ENCODE measurements around the gene HAPLN1.
"Not testable (repeated sequence)": the region's sequence is repeated elsewhere in the genome, so short reads cannot be mapped to it uniquely, and the experiment has no call there.

HAPLN1 gene

GRCh38 chr5:83720836-83721537 lies at the start of gene HAPLN1:
Gene HAPLN1, minus strand, starts transcription at chr5:83720855. Its CDS starts 47,332 bp downstream, at chr5:83673523.
- DNase-seq (ENCODE audit: low read depth in 2 of 2) = no peak

DNA sequence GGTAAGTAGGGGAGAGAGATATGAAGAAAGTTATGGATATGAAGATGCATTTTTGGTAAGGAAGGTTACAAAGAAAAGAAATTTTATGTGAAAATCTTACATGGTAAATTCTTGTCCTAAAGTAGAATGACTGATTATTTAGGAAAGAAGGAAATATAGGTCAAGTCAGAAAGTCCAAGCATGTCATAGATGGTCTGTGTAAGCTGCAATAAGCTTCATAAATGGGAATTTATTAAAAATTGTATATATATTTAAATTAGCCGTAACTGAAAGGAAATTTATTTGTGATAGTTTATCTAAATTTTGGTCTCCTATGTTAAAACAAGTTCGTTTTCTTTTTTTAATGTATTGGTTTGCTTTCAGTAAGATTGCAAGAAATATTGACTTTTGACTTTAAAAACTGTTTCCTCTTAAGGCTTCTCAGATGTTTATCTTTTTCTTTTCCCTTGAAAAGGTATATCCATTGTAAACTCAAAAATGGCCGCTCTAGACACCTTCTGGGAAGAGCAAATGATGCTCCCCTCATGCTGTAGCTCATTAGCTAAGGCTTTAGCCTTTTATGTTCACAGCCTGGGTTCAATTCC lies 46.8 kb upstream of the HAPLN1 start:
- no peak for DNase-seq (ENCODE audit: low read depth in 2 of 2)

DNA sequence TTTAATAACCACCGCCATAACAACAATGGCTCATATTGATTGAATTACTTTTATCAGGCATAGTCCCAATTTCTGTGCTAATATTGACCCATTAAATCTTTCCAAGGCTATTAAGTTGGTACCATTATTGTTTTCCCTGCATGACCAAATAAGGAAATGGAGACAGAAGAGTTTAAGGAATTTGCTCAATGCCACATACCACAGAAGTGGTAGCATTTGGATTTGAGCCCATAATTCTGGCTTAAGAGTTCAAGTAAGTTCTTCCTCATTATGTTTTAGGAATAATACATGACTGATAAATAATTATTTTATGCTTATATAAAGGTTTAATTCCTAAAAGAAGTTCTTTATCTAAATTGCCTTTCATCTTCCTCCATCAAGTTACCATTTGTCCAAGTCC lies 43.4 kb upstream of the HAPLN1 start:
- DNase-seq (ENCODE audit: low read depth in 2 of 2) = no peak

DNA sequence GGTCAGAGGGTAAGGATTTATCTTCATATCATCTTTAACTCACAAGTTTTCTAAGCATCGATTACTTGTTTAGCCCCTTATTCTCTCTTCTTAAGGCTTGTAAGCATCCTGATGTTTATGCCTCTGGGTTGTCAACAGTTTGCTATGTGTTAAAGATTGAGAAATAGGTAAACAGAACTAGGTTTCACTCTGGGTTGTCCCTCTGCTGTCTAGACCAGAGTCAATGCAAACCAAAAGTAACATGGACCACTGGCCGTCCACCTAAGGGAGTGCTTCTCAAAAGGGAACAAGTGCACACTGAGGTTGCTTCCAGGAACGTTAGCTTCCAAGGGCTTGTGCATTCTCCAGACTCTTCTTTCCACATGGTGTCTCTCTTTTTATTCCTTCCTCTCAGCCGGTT lies 39.9 kb upstream of the HAPLN1 start:
- DNase-seq (ENCODE audit: low read depth in 2 of 2) = no peak

- DNase-seq (ENCODE audit: low read depth in 2 of 2) = no peak
These were observed 32.0 kb upstream of the HAPLN1 start for GRCh38 chr5:83752700-83753099.

- DNase-seq (ENCODE audit: low read depth in 2 of 2) = no peak
These were observed 30.5 kb upstream of the HAPLN1 start for GRCh38 chr5:83751201-83751600.

DNA sequence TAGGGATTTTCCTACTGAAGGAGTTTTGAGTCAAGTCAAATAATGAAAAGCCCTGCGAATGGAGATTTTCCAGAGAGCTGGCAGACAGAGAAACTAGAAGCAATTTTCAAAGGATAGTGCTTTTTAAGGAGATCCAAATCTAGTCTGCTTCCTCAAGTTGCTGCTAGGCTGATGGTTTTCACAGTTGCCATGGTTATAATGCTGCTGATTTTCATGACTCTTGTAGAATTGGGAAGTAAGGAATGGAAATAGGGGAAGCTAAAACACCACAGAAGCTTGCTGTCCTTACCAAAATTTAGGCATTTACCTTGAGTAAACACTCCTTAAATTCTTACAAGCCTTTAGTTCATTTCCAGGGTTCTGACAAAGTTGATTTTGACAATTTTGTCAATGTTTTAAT lies 30.1 kb upstream of the HAPLN1 start:
- DNase-seq (ENCODE audit: low read depth in 2 of 2) = no peak

DNA sequence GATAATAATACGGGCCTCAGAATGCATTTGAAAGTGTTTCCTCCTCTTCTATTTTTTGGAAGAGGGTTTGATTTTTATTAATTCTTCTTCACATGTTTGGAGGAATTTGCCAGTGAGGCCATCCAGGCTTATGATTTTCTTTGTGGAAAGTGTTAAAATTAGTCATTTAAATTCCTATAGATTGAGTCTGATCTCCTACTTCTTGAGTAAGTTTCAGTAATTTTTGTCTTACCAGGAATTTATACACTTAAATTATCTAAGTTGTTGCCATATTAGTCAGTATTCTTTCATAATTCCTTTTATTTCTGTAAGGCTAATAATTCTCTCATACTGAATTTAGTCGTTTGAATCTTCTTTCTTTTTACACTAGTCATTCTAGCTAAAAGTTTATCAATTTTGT lies 25.2 kb upstream of the HAPLN1 start:
- DNase-seq (ENCODE audit: low read depth in 2 of 2) = no peak

DNA sequence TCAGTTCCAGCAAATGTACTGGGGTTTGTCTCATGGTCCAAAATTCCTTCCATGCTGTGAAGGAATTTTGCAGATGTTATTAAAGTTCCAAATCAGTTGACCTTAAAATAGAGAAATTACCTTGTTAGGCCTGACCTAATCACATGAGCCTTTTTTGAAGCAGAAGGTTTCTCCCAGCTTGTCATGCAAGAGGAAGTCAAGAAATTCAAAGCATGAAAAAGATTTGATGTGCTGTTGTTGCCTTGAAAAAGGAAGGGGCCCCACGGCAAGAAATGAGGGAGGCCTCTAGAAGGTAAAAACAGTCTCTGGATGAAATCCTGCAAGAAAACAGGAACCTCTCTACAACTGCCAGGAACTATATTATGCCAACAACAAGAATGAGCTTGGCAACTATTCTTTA lies 24.2 kb upstream of the HAPLN1 start:
- DNase-seq (ENCODE audit: low read depth in 2 of 2) = no peak

GRCh38 chr5:83742089-83742488 lies 21.4 kb upstream of the HAPLN1 start:
- DNase-seq (ENCODE audit: low read depth in 2 of 2) = no peak

DNA sequence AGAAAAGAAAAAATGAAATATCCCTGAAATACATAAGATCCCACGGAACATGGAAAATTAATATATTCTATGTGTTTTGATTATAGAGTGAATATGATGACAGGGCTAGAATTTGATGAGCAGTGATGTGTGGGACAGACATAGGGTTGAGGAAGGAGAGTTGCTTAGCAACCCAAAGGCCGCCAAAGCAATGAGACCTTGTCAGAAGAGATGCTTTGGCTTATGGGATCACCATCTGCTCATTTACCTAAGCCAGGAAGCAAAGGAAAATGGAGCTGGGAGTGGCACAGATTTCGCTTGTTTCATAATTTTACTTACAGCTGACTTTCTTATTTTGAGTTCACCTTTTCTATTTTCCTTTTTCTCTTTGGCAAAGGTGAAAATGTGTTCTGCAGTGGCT lies 20.9 kb upstream of the HAPLN1 start:
- no peak for DNase-seq (ENCODE audit: low read depth in 2 of 2)

- no peak for DNase-seq (ENCODE audit: low read depth in 2 of 2)
These were observed 20.1 kb upstream of the HAPLN1 start for GRCh38 chr5:83740741-83741140.

DNA sequence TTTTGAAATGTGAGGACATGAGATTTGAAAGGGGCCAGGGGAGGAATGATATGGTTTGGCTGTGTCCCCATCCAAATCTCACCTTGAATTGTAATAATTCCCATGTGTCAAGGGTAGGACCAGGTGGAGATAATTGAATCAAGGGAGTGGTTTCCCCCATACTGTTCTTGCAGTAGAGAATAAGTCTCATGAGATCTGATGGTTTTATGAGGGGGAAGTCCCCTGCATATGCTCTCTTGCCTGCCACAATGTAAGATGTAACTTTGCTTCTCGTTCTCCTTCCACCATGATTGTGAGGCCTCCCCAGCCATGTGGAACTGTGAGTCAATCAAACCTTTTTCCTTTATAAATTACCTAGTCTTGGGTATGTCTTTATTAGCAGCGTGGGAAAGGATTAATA lies 15.5 kb upstream of the HAPLN1 start:
- DNase-seq (ENCODE audit: low read depth in 2 of 2) = not testable (repeated sequence)

- not testable (repeated sequence) for DNase-seq (ENCODE audit: low read depth in 2 of 2)
These were observed 14.4 kb upstream of the HAPLN1 start for GRCh38 chr5:83735058-83735457.

DNA sequence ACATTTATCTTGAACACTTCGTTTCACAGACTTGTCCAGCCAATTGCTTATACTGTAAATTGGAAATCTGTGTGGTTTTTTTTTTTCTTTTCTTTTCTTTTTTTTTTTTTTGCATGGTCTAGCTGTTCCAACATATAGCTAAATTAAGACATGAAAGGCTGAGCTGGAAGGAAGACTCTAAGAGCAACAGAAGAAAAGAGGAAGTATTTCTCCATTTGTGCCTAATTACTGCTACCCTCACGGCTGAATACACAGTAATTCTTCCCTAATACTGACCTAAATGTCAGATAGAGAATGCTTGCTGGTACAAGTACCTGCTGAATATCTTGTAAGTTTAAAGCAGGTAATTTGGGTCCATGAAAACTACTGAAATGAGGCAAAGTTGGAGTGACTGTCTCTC lies 11.0 kb upstream of the HAPLN1 start:
- no peak for DNase-seq (ENCODE audit: low read depth in 2 of 2)

GRCh38 chr5:83729362-83729761 lies 8.7 kb upstream of the HAPLN1 start:
- no peak for DNase-seq (ENCODE audit: low read depth in 2 of 2)

GRCh38 chr5:83726912-83727311 lies 6.3 kb upstream of the HAPLN1 start:
- DNase-seq (ENCODE audit: low read depth in 2 of 2) = no peak

DNA sequence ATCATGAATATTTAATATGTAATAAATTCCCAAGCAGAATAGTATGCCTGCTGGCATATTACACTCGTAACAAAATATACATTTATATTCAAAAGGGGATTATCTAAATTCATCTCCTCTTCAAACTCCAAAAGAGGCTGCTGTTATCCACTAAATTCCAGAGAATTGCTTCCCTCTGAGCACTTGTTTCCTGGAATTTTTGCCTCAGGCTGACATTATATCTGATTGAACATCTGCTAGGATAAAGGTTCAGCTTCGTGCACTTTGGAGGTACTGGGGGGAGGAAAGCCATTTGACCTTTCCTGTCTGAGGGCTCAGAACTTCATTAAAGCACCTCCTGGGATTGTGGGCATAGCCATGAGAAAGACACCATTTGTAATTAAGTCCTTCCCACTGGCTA lies 4.3 kb upstream of the HAPLN1 start:
- no peak for DNase-seq (ENCODE audit: low read depth in 2 of 2)

- no peak for DNase-seq (ENCODE audit: low read depth in 2 of 2)
These were observed 3.3 kb upstream of the HAPLN1 start for GRCh38 chr5:83724001-83724400.

- DNase-seq (ENCODE audit: low read depth in 2 of 2) = no peak
These were observed 2.4 kb upstream of the HAPLN1 start for GRCh38 chr5:83723031-83723430.

DNA sequence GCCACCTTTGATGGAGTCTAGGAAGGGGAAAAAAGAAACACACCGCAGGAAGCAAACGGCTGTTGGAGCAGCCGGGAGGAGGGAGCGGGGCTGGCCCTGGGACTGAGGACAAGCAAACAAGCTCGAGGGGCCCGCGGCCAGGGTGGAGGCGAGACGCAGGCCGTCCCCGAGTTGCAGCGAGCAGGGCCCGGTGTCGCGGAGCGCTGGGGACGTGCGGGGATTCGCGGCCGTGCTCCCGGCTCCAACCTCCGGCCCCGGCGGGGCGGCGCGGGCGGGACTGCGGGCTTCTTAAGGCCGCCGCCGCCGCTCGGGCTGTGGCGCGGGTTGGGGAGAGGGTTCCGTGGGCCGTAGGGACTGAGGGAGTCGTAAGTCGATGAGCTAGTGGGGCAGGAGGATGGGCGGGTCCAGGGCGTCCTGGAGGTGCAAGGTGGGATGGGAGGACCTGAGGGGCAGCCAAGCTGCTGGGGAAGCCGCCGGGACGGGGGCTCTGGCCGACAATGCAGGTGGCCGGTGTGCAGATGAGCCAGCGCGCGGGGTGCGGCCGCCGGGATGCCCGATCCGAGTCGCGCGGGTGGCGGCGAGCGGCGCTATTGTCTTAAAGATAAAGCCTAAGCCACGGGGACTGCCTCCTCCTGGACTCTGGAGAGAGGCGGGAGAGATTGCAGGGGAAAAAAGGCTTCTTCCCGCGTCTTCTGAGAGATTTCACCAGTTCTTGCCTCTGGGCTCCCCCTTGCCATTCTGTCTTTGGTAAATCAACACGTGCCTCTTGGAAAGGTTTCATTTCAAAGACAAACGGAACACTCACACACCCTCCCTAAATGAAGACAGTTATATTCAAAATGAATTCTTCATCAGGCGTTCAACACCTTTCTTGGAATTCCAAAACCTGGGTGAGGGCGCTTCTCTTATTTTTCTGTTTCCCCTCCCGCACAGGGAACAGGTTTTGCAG lies 1.6 kb upstream of the HAPLN1 start:
- no peak for DNase-seq (ENCODE audit: low read depth in 2 of 2)

- DNase-seq (ENCODE audit: low read depth in 2 of 2) = no peak
These were observed 1.6 kb downstream of the HAPLN1 start for GRCh38 chr5:83718936-83719495.

Data from stimulated activated CD4-positive, alpha-beta T cell treated with anti-CD3 and anti-CD28 coated beads, Interleukin-1b, Interleukin-23, amount 100 ng/mL, for 1 hour (primary cell).